ENCODE measurements around the gene PRR30. TPM values are rescaled to one million over a fixed set of nuclear protein-coding genes. Genes with fewer than 3 reads are reported as not detected.

The PRR30 gene
- total and polyA plus RNA-seq, 10 of the 15 experiments (the other 5 are each of a cell fraction or from before 2014, with no cell fraction given) = not detected

DNA sequence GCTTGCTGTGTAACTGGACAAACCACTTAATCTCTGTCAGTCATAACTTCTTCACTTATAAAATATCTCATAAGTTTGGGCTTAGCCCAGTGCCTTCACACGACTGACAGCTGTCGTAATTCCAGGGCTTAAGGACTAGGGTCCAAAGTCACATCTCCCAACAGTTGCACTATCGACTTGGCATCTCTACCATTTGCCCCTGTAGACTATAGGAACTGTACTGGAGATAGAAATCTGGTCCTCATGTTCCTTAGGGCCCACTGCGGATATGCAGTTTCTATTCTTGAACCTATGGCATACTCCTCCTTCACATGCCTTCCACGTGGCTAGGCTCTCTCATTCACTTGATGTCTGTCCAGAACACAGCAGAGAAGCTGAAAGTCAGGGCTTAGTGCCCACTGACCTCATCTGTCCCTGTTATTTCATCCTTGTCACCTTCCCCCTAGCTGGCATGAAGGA lies 12.9 kb downstream of the PRR30 start:
- H3K27ac ChIP-seq (ENCODE audit: control insufficient read depth, insufficient read depth) = no peak overlapping the region
- no peaks in the 10 kb centered on the region for H3K79me2 ChIP-seq (ENCODE audit: control insufficient read depth, insufficient read depth, low read length)
- ChIA-PET SMC1A (ENCODE audit: uncharacterized antibody, unreplicated experiment) (no interaction called here), RAD21 (ENCODE audit: unreplicated experiment) (interaction anchor here (0.6 kb wide), 1 partner anchor 13 kb away, joined by 4 read pairs; no protein-coding TSS in a partner anchor), POLR2A (no interaction called here), CTCF (interaction anchor here (1.7 kb wide), 1 partner anchor 12 kb away, joined by 4 read pairs; no protein-coding TSS in a partner anchor)
- peaks cover 5% of the 10 kb centered on the region; the same call in 1 of the 2 replicates for H3K4me1 ChIP-seq (ENCODE audit: control insufficient read depth, insufficient read depth, low read length)
- peaks cover 6% of the 10 kb centered on the region in 2 experiments for H3K36me3 ChIP-seq (ENCODE audit: control insufficient read depth in 2 of 2, insufficient read depth in 2 of 2, low read length in 1 of 2)
- no peaks in the 10 kb centered on the region for H4K20me1 ChIP-seq (ENCODE audit: control insufficient read depth, insufficient read depth)
- in situ Hi-C loops (cut with MboI) = no loop called here
- TF ChIP-seq FOS (IDR thresholded peaks at IDR 0.05; ENCODE audit: borderline replicate concordance, extremely low read depth, insufficient read length) (no peak), KAT2A (conservative IDR thresholded peaks at IDR 0.05; ENCODE audit: control insufficient read depth, low read depth, low read length) (no peak), POLR2AphosphoS5 (IDR thresholded peaks at IDR 0.05; ENCODE audit: low read length) (no peak), NFIC (IDR thresholded peaks at IDR 0.05; ENCODE audit: low read depth, low read length) (no peak), SRF (IDR thresholded peaks at IDR 0.05; ENCODE audit: low read depth in 2 of 2, low read length in 2 of 2) (no peak), ZNF207 (IDR thresholded peaks at IDR 0.05; ENCODE audit: borderline replicate concordance) (no peak)
- H3K27me3 ChIP-seq (replicated peaks in 1 of 2; ENCODE audit: control insufficient read depth in 2 of 2, insufficient read depth in 2 of 2, low read length in 1 of 2) = peaks cover 0 to 3% of the 10 kb centered on the region in 2 experiments; a peak in 1 of 4 replicates
- DNase-seq (ENCODE audit: low read depth, low spot score) (no peak), ATAC-seq (no peak), FAIRE-seq (no peak)
- H3K9ac ChIP-seq (ENCODE audit: control insufficient read depth, insufficient read depth, low read length) = no peak overlapping the region
- H3K4me2 ChIP-seq (ENCODE audit: control insufficient read depth, insufficient read depth) = no peak overlapping the region
- H3K4me3 ChIP-seq = no peak overlapping the region
- intact Hi-C loops (cut with micrococcal nuclease; ENCODE audit: unreplicated experiment) = no loop called here
- H2AFZ ChIP-seq (ENCODE audit: control insufficient read depth, low read depth, low read length) = no peak overlapping the region
- BruUV-seq (replicated peaks) = no TSS peak
- WGBS (ENCODE audit: insufficient coverage, insufficient replicate concordance, low lambda C conversion rate, missing lambda C conversion rate) = 50% methylated on average over 5 of the region's 5 CpGs
- H3K9me3 ChIP-seq (replicated peaks; ENCODE audit: control insufficient read depth, insufficient read depth, low read length) = no peaks in the 10 kb centered on the region

DNA sequence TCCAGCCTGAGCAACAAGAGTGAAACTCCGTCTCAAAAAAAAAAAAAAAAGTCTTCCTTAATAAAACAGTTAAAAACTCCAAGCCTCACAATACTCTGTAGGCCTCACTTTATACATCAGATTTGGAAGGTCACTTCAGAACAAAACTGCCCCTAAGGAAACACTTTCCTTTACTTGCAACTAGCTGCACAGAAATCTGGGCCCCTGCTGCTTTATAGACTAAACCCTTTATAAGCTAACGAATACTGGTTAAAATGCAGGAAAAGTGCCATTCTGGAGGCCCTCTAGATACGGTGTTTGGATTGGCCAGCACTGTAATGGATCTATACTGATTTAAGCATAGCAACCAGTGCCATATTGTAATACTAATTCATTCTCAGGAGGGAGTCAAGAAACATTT lies 14.1 kb downstream of the PRR30 start:
- CTCF ChIA-PET = interaction anchor here (1.2 to 1.7 kb wide), 2 partner anchors 8 to 11 kb away, joined by 4 to 5 read pairs; no protein-coding TSS in a partner anchor
- BruUV-seq (replicated peaks) = no TSS peak
- H3K9me3 ChIP-seq (replicated peaks; ENCODE audit: control insufficient read depth, insufficient read depth, low read length) = no peaks in the 10 kb centered on the region
- WGBS (ENCODE audit: insufficient coverage, insufficient replicate concordance, low lambda C conversion rate, missing lambda C conversion rate) = 84% methylated on average over 2 of the region's 3 CpGs
- H3K4me3 ChIP-seq = no peak overlapping the region
- no peak overlapping the region for H2AFZ ChIP-seq (ENCODE audit: control insufficient read depth, low read depth, low read length)
- no peaks in the 10 kb centered on the region for H3K79me2 ChIP-seq (ENCODE audit: control insufficient read depth, insufficient read depth, low read length)
- peaks cover 5% of the 10 kb centered on the region; the same call in 1 of the 2 replicates for H3K4me1 ChIP-seq (ENCODE audit: control insufficient read depth, insufficient read depth, low read length)
- ATAC-seq (no peak), FAIRE-seq (no peak), DNase-seq (ENCODE audit: low read depth, low spot score) (no peak)
- SMC1A ChIA-PET (ENCODE audit: uncharacterized antibody, unreplicated experiment) = interaction anchor here (0.6 to 1.7 kb wide), 4 partner anchors 22 to 413 kb away, joined by 3 to 6 read pairs (median 4); no protein-coding TSS in a partner anchor
- TF ChIP-seq, protein P1, sequence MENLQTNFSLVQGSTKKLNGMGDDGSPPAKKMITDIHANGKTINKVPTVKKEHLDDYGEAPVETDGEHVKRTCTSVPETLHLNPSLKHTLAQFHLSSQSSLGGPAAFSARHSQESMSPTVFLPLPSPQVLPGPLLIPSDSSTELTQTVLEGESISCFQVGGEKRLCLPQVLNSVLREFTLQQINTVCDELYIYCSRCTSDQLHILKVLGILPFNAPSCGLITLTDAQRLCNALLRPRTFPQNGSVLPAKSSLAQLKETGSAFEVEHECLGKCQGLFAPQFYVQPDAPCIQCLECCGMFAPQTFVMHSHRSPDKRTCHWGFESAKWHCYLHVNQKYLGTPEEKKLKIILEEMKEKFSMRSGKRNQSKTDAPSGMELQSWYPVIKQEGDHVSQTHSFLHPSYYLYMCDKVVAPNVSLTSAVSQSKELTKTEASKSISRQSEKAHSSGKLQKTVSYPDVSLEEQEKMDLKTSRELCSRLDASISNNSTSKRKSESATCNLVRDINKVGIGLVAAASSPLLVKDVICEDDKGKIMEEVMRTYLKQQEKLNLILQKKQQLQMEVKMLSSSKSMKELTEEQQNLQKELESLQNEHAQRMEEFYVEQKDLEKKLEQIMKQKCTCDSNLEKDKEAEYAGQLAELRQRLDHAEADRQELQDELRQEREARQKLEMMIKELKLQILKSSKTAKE (IDR thresholded peaks at IDR 0.05; ENCODE audit: low read depth, poor library complexity, severe bottlenecking) = no peak
- TF ChIP-seq RAD51 (IDR thresholded peaks at IDR 0.05) = no peak
- H3K36me3 ChIP-seq (ENCODE audit: control insufficient read depth in 2 of 2, insufficient read depth in 2 of 2, low read length in 1 of 2) = no peaks in the 10 kb centered on the region; a peak in 1 of 4 replicates
- no peak overlapping the region for H3K27ac ChIP-seq (ENCODE audit: control insufficient read depth, insufficient read depth)
- POLR2A ChIA-PET = interaction anchor here (1.3 kb wide), 1 partner anchor 8 kb away, joined by 5 read pairs; no protein-coding TSS in a partner anchor
- in situ Hi-C loops (cut with MboI) = no loop called here
- no peaks in the 10 kb centered on the region for H4K20me1 ChIP-seq (ENCODE audit: control insufficient read depth, insufficient read depth)
- peaks cover 0 to 3% of the 10 kb centered on the region in 2 experiments; a peak in 1 of 4 replicates for H3K27me3 ChIP-seq (replicated peaks in 1 of 2; ENCODE audit: control insufficient read depth in 2 of 2, insufficient read depth in 2 of 2, low read length in 1 of 2)
- RAD21 ChIA-PET (ENCODE audit: unreplicated experiment) = no interaction called here
- no peak overlapping the region for H3K9ac ChIP-seq (ENCODE audit: control insufficient read depth, insufficient read depth, low read length)
- no peak overlapping the region for H3K4me2 ChIP-seq (ENCODE audit: control insufficient read depth, insufficient read depth)
- intact Hi-C loops (cut with micrococcal nuclease; ENCODE audit: unreplicated experiment) = no loop called here

All from GM12878 (cell line).